ENCODE results near the gene OR51G2. TPM values are rescaled to one million over a fixed set of nuclear protein-coding genes. Genes with fewer than 3 reads are reported as not detected.

The OR51G2 gene
- total RNA-seq, 2 donors from 2014 or later = not detected

DNA sequence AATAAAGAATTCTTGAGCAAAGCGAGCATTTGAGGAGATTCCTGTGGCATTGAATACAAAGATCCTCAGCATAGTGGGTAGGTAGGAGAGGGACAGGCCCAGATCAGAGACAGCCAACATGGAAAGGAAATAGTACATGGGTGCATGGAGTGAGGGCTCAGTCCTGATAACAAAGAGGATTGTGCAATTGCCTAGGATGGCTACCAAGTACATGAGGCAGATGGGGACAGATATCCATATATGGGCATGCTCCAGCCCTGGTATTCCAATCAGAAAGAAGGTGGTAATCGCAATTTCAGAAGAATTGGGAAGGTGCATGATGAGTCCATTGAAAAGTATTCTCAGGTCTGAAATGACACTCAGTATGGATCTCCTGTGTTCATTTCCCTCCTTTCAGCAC is 28.9 kb downstream of the OR51G2 start:
- Mint-ChIP-seq H3K27me3 (peaks cover 4% of the 10 kb centered on the region), H3K4me1 (no peaks in the 10 kb centered on the region), H3K27ac (no peak overlapping the region), H3K36me3 (ENCODE audit: low read depth) (no peaks in the 10 kb centered on the region), H3K9me3 (peaks cover 7% of the 10 kb centered on the region), H3K4me3 (no peak overlapping the region)
- ATAC-seq (replicated peaks) = no peak

GRCh38 chr11:4887591-4887990 is 31.6 kb downstream of the OR51G2 start:
- Mint-ChIP-seq H3K27me3 (peaks cover 4% of the 10 kb centered on the region), H3K4me1 (no peaks in the 10 kb centered on the region), H3K27ac (no peak overlapping the region), H3K36me3 (ENCODE audit: low read depth) (no peaks in the 10 kb centered on the region), H3K4me3 (no peak overlapping the region), H3K9me3 (peaks cover 7% of the 10 kb centered on the region)
- no peak for ATAC-seq (replicated peaks)

- H3K27me3 Mint-ChIP-seq = peaks cover 4% of the 10 kb centered on the region
- H3K36me3 Mint-ChIP-seq (ENCODE audit: low read depth) = no peaks in the 10 kb centered on the region
- H3K9me3 Mint-ChIP-seq = peaks cover 7% of the 10 kb centered on the region
- no peak overlapping the region for H3K27ac Mint-ChIP-seq
- H3K4me1 Mint-ChIP-seq = no peaks in the 10 kb centered on the region
- no peak overlapping the region for H3K4me3 Mint-ChIP-seq
- ATAC-seq (replicated peaks) = no peak
Observed at GRCh38 chr11:4886186-4886585, 33.0 kb downstream of the OR51G2 start.

DNA sequence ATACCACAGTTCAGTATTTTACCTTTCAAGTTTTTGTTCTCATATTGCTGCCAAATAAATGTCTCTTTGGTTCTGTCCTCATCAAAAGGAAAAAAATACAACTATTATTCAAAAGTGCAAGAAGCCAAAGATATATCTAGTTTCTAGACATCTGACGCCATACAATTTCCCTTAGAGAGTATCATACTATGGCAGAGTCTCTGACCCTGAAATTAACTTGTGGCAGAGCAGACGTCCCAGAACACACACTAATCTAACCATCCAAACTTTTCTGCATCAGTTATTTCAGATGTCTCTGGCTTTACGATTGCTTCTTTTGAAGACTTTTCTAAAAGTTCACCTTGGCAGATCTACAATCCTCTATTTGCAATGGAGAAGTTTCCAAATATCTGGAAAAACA is 34.8 kb downstream of the OR51G2 start:
- H3K4me1 Mint-ChIP-seq = no peaks in the 10 kb centered on the region
- H3K9me3 Mint-ChIP-seq = no peaks in the 10 kb centered on the region
- peaks cover under 1% of the 10 kb centered on the region for H3K27me3 Mint-ChIP-seq
- no peak for ATAC-seq (replicated peaks)
- no peaks in the 10 kb centered on the region for H3K36me3 Mint-ChIP-seq (ENCODE audit: low read depth)
- no peak overlapping the region for H3K4me3 Mint-ChIP-seq
- no peak overlapping the region for H3K27ac Mint-ChIP-seq

DNA sequence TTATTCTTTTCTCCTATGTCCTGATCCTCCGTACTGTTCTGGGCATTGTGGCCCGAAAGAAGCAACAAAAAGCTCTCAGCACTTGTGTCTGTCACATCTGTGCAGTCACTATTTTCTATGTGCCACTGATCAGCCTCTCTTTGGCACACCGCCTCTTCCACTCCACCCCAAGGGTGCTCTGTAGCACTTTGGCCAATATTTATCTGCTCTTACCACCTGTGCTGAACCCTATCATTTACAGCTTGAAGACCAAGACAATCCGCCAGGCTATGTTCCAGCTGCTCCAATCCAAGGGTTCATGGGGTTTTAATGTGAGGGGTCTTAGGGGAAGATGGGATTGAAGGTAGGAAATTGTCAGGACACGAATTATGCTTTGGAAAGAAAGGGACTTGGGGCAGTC is 36.6 kb downstream of the OR51G2 start:
- Mint-ChIP-seq H3K27ac (no peak overlapping the region), H3K27me3 (no peaks in the 10 kb centered on the region), H3K36me3 (ENCODE audit: low read depth) (no peaks in the 10 kb centered on the region), H3K9me3 (no peaks in the 10 kb centered on the region), H3K4me3 (no peak overlapping the region), H3K4me1 (no peaks in the 10 kb centered on the region)
- ATAC-seq (replicated peaks) = no peak

- H3K4me3 Mint-ChIP-seq = no peak within 1 kb of the TSS
- H3K27ac Mint-ChIP-seq = no peak within 1 kb of the TSS
- H3K4me1 Mint-ChIP-seq = no peaks in the 10 kb centered on the region
- peaks cover 3% of the 10 kb centered on the region for H3K9me3 Mint-ChIP-seq
- no peaks in the 10 kb centered on the region for H3K36me3 Mint-ChIP-seq (ENCODE audit: low read depth)
- no peaks in the 10 kb centered on the region for H3K27me3 Mint-ChIP-seq
- no peak for ATAC-seq (replicated peaks)
Observed at GRCh38 chr11:4881860-4882500, 37.2 kb downstream of the OR51G2 start, which contains the start of gene OR51T1. Gene OR51T1 (plus strand): TSS chr11:4881900. CDS start chr11:4881900, 0 bp downstream.

DNA sequence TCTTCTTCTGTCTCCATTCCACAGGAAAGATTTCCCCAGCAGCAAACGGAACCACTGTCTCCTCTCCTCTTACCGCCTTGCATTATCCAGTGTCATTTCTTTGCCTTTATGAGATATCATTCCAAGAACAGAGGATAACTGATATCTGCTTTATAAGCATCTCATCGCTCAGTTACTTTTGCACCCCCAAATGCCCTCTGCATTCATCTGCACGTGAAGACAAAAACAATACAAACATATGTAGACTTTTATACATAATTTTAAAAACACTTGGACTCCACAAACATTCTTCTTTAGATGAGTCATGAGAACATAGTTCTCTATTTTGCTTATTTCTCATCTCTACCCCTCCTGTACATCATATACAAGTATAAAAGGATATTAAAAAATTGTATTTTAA is 38.0 kb downstream of the OR51G2 start:
- ATAC-seq (replicated peaks) = no peak
- Mint-ChIP-seq H3K4me1 (no peaks in the 10 kb centered on the region), H3K27me3 (no peaks in the 10 kb centered on the region), H3K36me3 (ENCODE audit: low read depth) (no peaks in the 10 kb centered on the region), H3K27ac (no peak overlapping the region), H3K9me3 (peaks cover 5% of the 10 kb centered on the region), H3K4me3 (no peak overlapping the region)

DNA sequence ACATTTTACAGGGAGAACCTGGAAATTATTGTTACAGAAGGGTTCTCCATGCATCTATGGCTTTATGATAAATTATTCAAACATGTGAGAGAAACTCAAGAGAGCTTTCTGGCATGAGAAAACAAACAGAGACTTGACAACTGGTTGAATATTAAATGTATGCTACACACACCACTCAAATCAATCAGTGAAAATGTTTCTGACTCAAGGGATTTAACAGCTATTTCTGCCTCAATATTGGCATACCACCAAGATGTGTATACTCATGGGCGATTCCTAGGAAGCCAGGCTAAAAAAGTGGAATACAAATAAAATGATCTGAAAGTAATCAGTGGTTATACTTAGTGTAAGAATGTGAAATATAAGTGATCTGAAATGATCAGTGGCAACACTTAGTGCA is 53.3 kb downstream of the OR51G2 start:
- Mint-ChIP-seq H3K27me3 (no peaks in the 10 kb centered on the region), H3K4me3 (no peak overlapping the region), H3K27ac (no peak overlapping the region), H3K36me3 (ENCODE audit: low read depth) (no peaks in the 10 kb centered on the region), H3K4me1 (no peaks in the 10 kb centered on the region), H3K9me3 (no peaks in the 10 kb centered on the region)
- no peak for ATAC-seq (replicated peaks)

GRCh38 chr11:4863876-4864275 is 55.3 kb downstream of the OR51G2 start:
- Mint-ChIP-seq H3K4me3 (no peak overlapping the region), H3K27ac (no peak overlapping the region), H3K27me3 (no peaks in the 10 kb centered on the region), H3K9me3 (no peaks in the 10 kb centered on the region), H3K36me3 (ENCODE audit: low read depth) (no peaks in the 10 kb centered on the region), H3K4me1 (no peaks in the 10 kb centered on the region)
- ATAC-seq (replicated peaks) = no peak

Other genes with a start within 250 kb of the OR51G2 start
- not detected for gene OR51E2, start 221.5 kb downstream of the OR51G2 start, total RNA-seq
- gene MMP26, start 214.6 kb downstream of the OR51G2 start, total RNA-seq = not detected
- gene OR51F1, start 149.4 kb downstream of the OR51G2 start, total RNA-seq = not detected
- not detected for gene OR52R1, start 115.0 kb downstream of the OR51G2 start, total RNA-seq
- gene OR51F2, start 98.0 kb downstream of the OR51G2 start, total RNA-seq = not detected
- gene OR51S1, start 70.1 kb downstream of the OR51G2 start, total RNA-seq = not detected
- not detected for gene OR51T1, start 37.5 kb downstream of the OR51G2 start, total RNA-seq
- not detected for gene OR51A7, start 15.6 kb downstream of the OR51G2 start, total RNA-seq
- gene OR51G1, start 5.0 kb upstream of the OR51G2 start, total RNA-seq = not detected
- gene OR51A4, start 28.3 kb upstream of the OR51G2 start, total RNA-seq = not detected
- not detected for gene OR51A2, start 36.4 kb upstream of the OR51G2 start, total RNA-seq
- not detected for gene OR51L1, start 75.5 kb upstream of the OR51G2 start, total RNA-seq
- not detected for gene OR52J3, start 127.2 kb upstream of the OR51G2 start, total RNA-seq
- not detected for gene OR52E2, start 140.3 kb upstream of the OR51G2 start, total RNA-seq
- not detected for gene OR52E1, start 150.2 kb upstream of the OR51G2 start, total RNA-seq
- gene OR52A5, start 219.0 kb upstream of the OR51G2 start, total RNA-seq = not detected
- gene OR52A1, start 235.4 kb upstream of the OR51G2 start, total RNA-seq = under 1 TPM in 1 of 2 donors, not detected in 1; 0.03 TPM